Activated CD4-positive, alpha-beta memory T cell treated with anti-CD3 and anti-CD28 coated beads for 36 hours (primary cell): Measurements from ENCODE around the gene HOXA10. TPM values are rescaled to one million over a fixed set of nuclear protein-coding genes. Genes with fewer than 3 reads are reported as not detected.

ENCODE experiments used
- CTCF ChIA-PET: fragments of 350-600 bp; sonication (Branson Sonifier 250); formaldehyde crosslinking; loops from one replicate; lab custom pipeline; 2021; ENCODE audit warnings: antibody characterized with exemption, inconsistent platforms; lab: Charles Lee
- POLR2A ChIA-PET: fragments of 350-600 bp; sonication (Branson Sonifier 250); formaldehyde crosslinking; loops from one replicate; lab custom pipeline; 2021; ENCODE audit warnings: antibody characterized with exemption; lab: Charles Lee
- DNase-seq: peaks from one replicate; pipeline ENCODE4 v3.0.0-alpha.2; 2020
- H3K27ac Mint-ChIP-seq: one replicate; pipeline ENCODE4 v1.8.0; 2021; ENCODE audit warnings: mixed read lengths
- H3K27me3 Mint-ChIP-seq: one replicate; pipeline ENCODE4 v1.8.0; 2021; ENCODE audit warnings: mixed read lengths
- H3K36me3 Mint-ChIP-seq: one replicate; pipeline ENCODE4 v1.8.0; 2021; ENCODE audit warnings: mixed read lengths
- H3K4me1 Mint-ChIP-seq: one replicate; pipeline ENCODE4 v1.8.0; 2021; ENCODE audit warnings: low read depth, mixed read lengths
- H3K4me3 Mint-ChIP-seq: one replicate; pipeline ENCODE4 v1.8.0; 2021; ENCODE audit warnings: mild to moderate bottlenecking, mixed read lengths
- H3K9me3 Mint-ChIP-seq: one replicate; pipeline ENCODE4 v1.8.0; 2021; ENCODE audit warnings: mixed read lengths
- intact Hi-C: fragments of 100-400 bp; cut with micrococcal nuclease; formaldehyde crosslinking; loops from one replicate; pipeline ENCODE4 v1.15.1; 2023
- total RNA-seq, 2 experiments: library from RNA; stranded (reverse); gene quantifications; one replicate each; pipeline ENCODE4 v1.2.3, GENCODE V29; 2021

HOXA10 gene
- total RNA-seq: not detected

DNA sequence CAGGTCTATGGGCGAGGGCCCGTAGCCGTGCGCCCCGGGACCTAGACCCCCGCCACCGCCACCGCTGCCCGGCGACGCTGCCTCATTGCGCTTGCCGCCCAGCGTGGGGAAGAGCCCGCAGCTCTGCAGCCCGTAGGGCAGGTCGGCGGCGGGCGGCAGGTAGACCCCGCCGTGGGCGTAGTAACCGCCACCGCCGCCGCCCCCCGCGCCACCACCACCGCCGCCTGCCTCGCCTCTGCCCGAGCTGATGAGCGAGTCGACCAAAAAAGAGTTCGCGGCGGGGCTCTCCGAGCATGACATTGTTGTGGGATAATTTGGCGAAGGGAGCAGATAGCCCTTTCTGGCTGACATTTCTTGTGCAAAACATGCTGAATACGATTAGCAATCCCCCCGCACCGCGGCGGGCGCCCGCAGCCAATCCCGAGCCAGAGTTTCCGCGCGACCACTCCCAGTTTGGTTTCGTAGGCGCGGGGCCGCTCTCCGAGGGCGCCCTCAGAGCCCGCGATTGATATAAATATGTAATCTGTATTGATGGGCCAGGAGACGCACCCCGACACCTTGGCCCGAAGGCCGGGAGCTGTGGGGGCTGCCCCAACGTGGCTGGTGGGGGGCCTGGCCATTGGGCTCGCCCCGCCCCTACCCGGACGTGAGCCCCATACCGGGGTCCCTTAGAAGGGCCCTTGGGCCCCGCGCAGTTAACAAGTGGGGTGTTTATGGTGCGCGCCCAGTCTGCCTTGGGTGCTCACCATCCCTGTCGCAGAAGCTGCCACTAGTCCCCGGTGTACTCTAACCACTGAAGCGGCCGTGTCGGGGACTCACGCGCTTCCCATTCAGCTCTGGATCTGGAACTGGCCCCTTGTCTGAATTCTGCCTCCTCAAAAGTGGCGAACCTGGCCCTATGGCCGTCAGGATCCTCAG is at the start of gene HOXA10:
HOXA10 (minus strand) TSS at position 365 of the 918 bp plus-strand sequence; CDS start at position 351, 14 bp downstream.
- no peak within 1 kb of the TSS for H3K4me3 Mint-ChIP-seq
- H3K4me1 Mint-ChIP-seq: peaks cover 15% of the 10 kb centered on the region
- CTCF ChIA-PET: interaction anchor here (0.9 to 1.5 kb wide), 4 partner anchors 13 to 809 kb away, joined by 3 to 4 read pairs (median 3); partner anchors contain the start of gene HOXA7
- H3K9me3 Mint-ChIP-seq: no peaks in the 10 kb centered on the region
- POLR2A ChIA-PET: no interaction called here
- DNase-seq: no peak
- intact Hi-C loops: loop anchor here (1.0 to 2.0 kb wide), 2 partner anchors 11 to 19 kb away; partner anchors contain the start of gene HOXA11
- H3K36me3 Mint-ChIP-seq: peaks cover 1% of the 10 kb centered on the region
- H3K27ac Mint-ChIP-seq: no peak within 1 kb of the TSS
- peaks cover 70% of the 10 kb centered on the region for H3K27me3 Mint-ChIP-seq

- Mint-ChIP-seq H3K36me3 (no peaks in the 10 kb centered on the region), H3K4me3 (no peak overlapping the region), H3K27ac (no peak overlapping the region), H3K4me1 (peaks cover 5% of the 10 kb centered on the region), H3K9me3 (no peaks in the 10 kb centered on the region), H3K27me3 (peaks cover 55% of the 10 kb centered on the region)
- DNase-seq: no peak
- CTCF ChIA-PET: no interaction called here
- POLR2A ChIA-PET: no interaction called here
- intact Hi-C loops: no loop called here
Measured at GRCh38 chr7:27221201-27221797, 47.2 kb upstream of the HOXA10 start.

DNA sequence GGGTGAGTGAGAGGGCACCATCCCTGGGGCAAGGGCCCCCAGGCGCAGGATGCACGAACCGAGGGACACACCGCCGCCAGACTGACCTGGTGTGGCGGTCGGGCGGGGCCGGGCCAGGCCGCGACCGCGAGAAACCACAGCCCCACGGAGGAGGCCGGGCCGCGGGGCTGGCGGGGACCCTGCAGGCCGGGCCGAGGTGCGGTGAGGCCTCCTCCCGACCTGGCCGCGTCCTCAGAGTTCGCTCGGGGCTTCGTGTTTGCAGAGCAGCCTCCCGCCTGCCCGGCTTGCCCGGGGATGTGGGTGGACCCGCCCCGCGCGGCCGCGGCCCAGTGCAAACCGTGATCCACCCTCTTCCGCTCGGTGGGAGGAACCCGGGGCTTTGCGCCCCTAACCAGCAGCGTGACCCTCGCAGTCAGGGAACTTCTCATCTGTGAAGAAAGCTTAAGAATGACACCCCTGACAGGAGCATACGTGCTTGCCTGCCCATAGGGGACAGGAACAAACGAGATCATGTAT is 46.4 kb upstream of the HOXA10 start:
- no peaks in the 10 kb centered on the region for H3K9me3 Mint-ChIP-seq
- H3K4me1 Mint-ChIP-seq: peaks cover 5% of the 10 kb centered on the region
- intact Hi-C loops: no loop called here
- H3K4me3 Mint-ChIP-seq: no peak overlapping the region
- CTCF ChIA-PET: no interaction called here
- no peak overlapping the region for H3K27ac Mint-ChIP-seq
- DNase-seq: no peak
- peaks cover 60% of the 10 kb centered on the region for H3K27me3 Mint-ChIP-seq
- POLR2A ChIA-PET: interaction anchor here (0.6 kb wide), 1 partner anchor 8 kb away, joined by 3 read pairs; no protein-coding TSS in a partner anchor
- H3K36me3 Mint-ChIP-seq: no peaks in the 10 kb centered on the region

- no peak overlapping the region for H3K4me3 Mint-ChIP-seq
- no peak overlapping the region for H3K27ac Mint-ChIP-seq
- no peak for DNase-seq
Measured at GRCh38 chr7:27219821-27220220, 45.7 kb upstream of the HOXA10 start.

GRCh38 chr7:27217951-27218350 is 43.8 kb upstream of the HOXA10 start:
- no peak overlapping the region for H3K27ac Mint-ChIP-seq
- intact Hi-C loops: no loop called here
- H3K4me1 Mint-ChIP-seq: peaks cover 4% of the 10 kb centered on the region
- no peaks in the 10 kb centered on the region for H3K9me3 Mint-ChIP-seq
- H3K36me3 Mint-ChIP-seq: no peaks in the 10 kb centered on the region
- ChIA-PET POLR2A (no interaction called here), CTCF (interaction anchor here (0.7 to 1.2 kb wide), 3 partner anchors 8 to 68 kb away, joined by 3 to 5 read pairs (median 4); no protein-coding TSS in a partner anchor)
- no peak for DNase-seq
- H3K4me3 Mint-ChIP-seq: no peak overlapping the region
- H3K27me3 Mint-ChIP-seq: peaks cover 65% of the 10 kb centered on the region

More at GRCh38 chr7:27219821-27220220, 45.7 kb upstream of the HOXA10 start:
- Mint-ChIP-seq H3K9me3 (no peaks in the 10 kb centered on the region), H3K36me3 (no peaks in the 10 kb centered on the region), H3K27me3 (peaks cover 59% of the 10 kb centered on the region), H3K4me1 (peaks cover 3% of the 10 kb centered on the region)
- POLR2A ChIA-PET: no interaction called here
- CTCF ChIA-PET: no interaction called here
- intact Hi-C loops: no loop called here

GRCh38 chr7:27215356-27215755 is 41.2 kb upstream of the HOXA10 start:
- peaks cover 11% of the 10 kb centered on the region for H3K4me1 Mint-ChIP-seq
- POLR2A ChIA-PET: no interaction called here
- peaks cover 73% of the 10 kb centered on the region for H3K27me3 Mint-ChIP-seq
- H3K9me3 Mint-ChIP-seq: no peaks in the 10 kb centered on the region
- CTCF ChIA-PET: no interaction called here
- intact Hi-C loops: no loop called here
- no peak overlapping the region for H3K4me3 Mint-ChIP-seq
- no peak overlapping the region for H3K27ac Mint-ChIP-seq
- H3K36me3 Mint-ChIP-seq: no peaks in the 10 kb centered on the region
- DNase-seq: no peak

GRCh38 chr7:27214239-27214950 is 40.3 kb upstream of the HOXA10 start:
- Mint-ChIP-seq H3K9me3 (no peaks in the 10 kb centered on the region), H3K27me3 (peaks cover 73% of the 10 kb centered on the region), H3K4me3 (no peak overlapping the region), H3K27ac (no peak overlapping the region), H3K4me1 (peaks cover 13% of the 10 kb centered on the region), H3K36me3 (no peaks in the 10 kb centered on the region)
- ChIA-PET CTCF (no interaction called here), POLR2A (no interaction called here)
- no peak for DNase-seq
- intact Hi-C loops: loop anchor here (5.0 kb wide), 1 partner anchor 718 kb away; no protein-coding TSS in a partner anchor

- H3K4me3 Mint-ChIP-seq: no peak overlapping the region
- no peaks in the 10 kb centered on the region for H3K9me3 Mint-ChIP-seq
- CTCF ChIA-PET: interaction anchor here (0.7 to 1.3 kb wide), 2 partner anchors 9 to 14 kb away, joined by 3 read pairs; no protein-coding TSS in a partner anchor
- no peaks in the 10 kb centered on the region for H3K36me3 Mint-ChIP-seq
- H3K4me1 Mint-ChIP-seq: peaks cover 13% of the 10 kb centered on the region
- POLR2A ChIA-PET: no interaction called here
- H3K27ac Mint-ChIP-seq: no peak overlapping the region
- peaks cover 75% of the 10 kb centered on the region for H3K27me3 Mint-ChIP-seq
- intact Hi-C loops: loop anchor here (5.0 kb wide), 1 partner anchor 719 kb away; no protein-coding TSS in a partner anchor
- DNase-seq: no peak
Measured at GRCh38 chr7:27213433-27214238, 39.5 kb upstream of the HOXA10 start.

DNA sequence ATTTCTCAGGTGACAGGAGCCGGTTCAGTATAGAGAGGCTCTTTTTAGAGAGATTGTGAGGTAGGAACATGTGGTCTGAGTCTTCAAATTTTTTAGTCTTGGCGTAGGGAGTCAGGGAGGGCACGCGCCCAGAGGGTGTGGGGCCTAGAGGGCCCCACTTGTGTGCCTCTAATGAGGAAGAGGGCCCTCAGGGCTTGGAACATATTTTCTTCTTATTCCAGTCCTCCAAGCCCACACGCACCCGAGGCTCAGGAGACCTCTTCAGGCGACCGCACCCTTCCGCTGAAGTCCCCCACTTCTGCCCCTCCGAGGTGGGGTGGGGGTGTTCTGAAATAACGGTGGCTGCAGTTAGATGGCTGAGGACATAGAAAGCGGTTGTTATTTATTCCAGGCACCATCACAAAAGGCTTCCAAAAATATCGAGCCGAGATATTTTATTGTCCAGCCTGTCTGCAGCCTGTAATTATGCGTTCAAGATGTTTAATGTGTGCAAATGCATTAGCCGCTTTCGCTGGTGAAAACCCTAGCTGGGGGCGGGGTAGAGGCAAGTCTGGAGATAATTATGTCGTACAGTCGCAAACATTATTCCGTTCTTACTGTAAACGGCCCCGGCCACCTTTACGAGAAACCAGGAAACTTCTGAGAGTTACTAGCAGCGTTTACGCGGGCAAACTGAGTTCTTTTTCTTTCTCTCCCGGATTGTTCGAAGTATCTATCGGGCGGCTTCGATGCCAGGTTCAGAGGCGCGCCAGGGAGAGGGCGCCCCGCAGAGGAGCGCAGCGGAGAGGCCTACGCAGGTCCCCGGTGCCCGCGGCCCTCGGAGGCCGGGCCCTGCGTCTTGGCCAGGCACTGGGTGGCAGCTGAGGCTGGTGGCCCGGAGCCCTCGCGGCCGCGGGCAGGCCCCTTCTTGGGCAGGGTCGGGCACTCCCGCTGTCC is 38.6 kb upstream of the HOXA10 start:
- Mint-ChIP-seq H3K9me3 (no peaks in the 10 kb centered on the region), H3K27ac (no peak overlapping the region), H3K27me3 (peaks cover 80% of the 10 kb centered on the region), H3K4me3 (no peak overlapping the region), H3K36me3 (no peaks in the 10 kb centered on the region), H3K4me1 (peaks cover 13% of the 10 kb centered on the region)
- DNase-seq: no peak
- ChIA-PET POLR2A (no interaction called here), CTCF (interaction anchor here (0.7 to 1.6 kb wide), 5 partner anchors 9 to 363 kb away, joined by 3 to 8 read pairs (median 3); no protein-coding TSS in a partner anchor)
- intact Hi-C loops: loop anchor here (5.0 kb wide), 1 partner anchor 720 kb away; no protein-coding TSS in a partner anchor

DNA sequence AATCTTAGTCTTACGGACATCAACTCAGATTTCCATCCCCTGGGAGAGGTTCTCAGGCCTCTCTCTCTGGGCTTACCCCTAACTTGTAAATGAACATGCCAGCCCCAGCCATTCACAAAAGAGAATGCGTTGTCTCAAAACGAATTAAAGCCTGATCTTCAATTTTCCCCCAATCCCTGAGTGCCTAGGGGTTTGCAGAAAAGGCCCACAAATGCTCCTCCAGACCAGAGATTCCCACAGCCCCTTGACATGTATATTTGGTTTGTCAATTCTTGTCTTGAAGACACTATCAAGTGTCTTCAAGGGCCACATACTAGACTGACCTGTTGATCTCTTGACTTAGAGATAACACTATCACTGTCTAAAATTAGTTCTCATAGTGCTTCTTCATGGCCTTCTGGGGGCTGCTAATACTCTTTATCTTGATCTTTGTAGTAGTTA is 37.7 kb upstream of the HOXA10 start:
- intact Hi-C loops: loop anchor here (2.0 to 5.0 kb wide), 3 partner anchors 365 to 809 kb away; no protein-coding TSS in a partner anchor
- POLR2A ChIA-PET: no interaction called here
- no peak for DNase-seq
- Mint-ChIP-seq H3K27me3 (peaks cover 84% of the 10 kb centered on the region), H3K36me3 (no peaks in the 10 kb centered on the region), H3K9me3 (no peaks in the 10 kb centered on the region), H3K27ac (no peak overlapping the region), H3K4me1 (peaks cover 13% of the 10 kb centered on the region), H3K4me3 (no peak overlapping the region)
- CTCF ChIA-PET: interaction anchor here (0.9 to 2.9 kb wide), 11 partner anchors 14 to 885 kb away, joined by 3 to 11 read pairs (median 3); no protein-coding TSS in a partner anchor
